ENCODE data around the gene PPP1R13L. TPM values are rescaled to one million over a fixed set of nuclear protein-coding genes. Genes with fewer than 3 reads are reported as not detected.

The PPP1R13L gene
- total and polyA plus RNA-seq, 11 donors, result 92.3 to 400 (median 139) TPM

GRCh38 chr19:45424191-45425058 is 19.6 kb upstream of the PPP1R13L start:
- ATAC-seq, result peak; percentile 40 to 66 (median 55)

DNA sequence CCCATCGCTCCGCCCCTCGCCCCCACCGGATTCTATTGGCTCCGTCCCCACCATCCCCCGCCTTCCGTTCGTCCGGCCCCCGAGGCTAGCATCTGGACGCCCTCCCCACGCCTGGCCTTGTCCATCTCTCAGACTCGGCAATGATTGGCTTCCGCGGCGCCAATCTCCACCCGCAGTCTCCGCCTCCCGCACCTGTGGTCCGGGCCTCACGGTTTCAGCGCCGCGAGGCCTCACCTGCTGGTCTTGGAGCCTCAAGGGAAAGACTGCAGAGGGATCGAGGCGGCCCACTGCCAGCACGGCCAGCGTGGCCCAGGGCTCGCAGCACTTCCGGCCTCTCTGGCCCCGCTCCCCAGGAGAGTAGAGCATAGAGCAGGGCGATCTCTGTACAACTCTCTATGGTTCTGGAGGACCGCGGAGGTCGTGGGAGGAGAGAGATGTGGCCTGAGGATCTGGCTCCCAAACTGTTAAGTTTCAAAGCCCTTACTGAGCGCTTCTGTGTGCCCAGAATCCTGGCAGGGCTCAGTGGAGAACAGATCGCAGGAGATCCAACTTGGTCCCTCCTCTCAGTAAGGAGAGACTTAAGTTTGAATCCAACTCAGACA is 18.8 kb upstream of the PPP1R13L start, which contains the start of gene ERCC1:
ERCC1 (minus strand) TSS at position 329 of the 602 bp plus-strand sequence. CDS start 543 bp downstream, outside the sequence.
- DNase-seq, result peak; percentile 94 to 97 (median 95)
- Histone ChIP-seq H3K4me3 (peak within 1 kb of the TSS; percentile 38 to 83 (median 70)), H3K4me1 (peaks cover 2 to 73% (median 32%) of the 10 kb centered on the region in 12 donors), H3K36me3 (peaks cover 0 to 29% (median 9%) of the 10 kb centered on the region in 9 donors), H3K27me3 (peaks cover 0 to 4% (median 0%) of the 10 kb centered on the region in 9 donors), H3K27ac (peak within 1 kb of the TSS; percentile 66 to 98 (median 92)), H3K9me3 (no peaks in the 10 kb centered on the region)
- TF ChIP-seq, protein P1, sequence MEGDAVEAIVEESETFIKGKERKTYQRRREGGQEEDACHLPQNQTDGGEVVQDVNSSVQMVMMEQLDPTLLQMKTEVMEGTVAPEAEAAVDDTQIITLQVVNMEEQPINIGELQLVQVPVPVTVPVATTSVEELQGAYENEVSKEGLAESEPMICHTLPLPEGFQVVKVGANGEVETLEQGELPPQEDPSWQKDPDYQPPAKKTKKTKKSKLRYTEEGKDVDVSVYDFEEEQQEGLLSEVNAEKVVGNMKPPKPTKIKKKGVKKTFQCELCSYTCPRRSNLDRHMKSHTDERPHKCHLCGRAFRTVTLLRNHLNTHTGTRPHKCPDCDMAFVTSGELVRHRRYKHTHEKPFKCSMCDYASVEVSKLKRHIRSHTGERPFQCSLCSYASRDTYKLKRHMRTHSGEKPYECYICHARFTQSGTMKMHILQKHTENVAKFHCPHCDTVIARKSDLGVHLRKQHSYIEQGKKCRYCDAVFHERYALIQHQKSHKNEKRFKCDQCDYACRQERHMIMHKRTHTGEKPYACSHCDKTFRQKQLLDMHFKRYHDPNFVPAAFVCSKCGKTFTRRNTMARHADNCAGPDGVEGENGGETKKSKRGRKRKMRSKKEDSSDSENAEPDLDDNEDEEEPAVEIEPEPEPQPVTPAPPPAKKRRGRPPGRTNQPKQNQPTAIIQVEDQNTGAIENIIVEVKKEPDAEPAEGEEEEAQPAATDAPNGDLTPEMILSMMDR (IDR thresholded peaks at IDR 0.05), result no peak
- TF ChIP-seq POLR2A (IDR thresholded peaks at IDR 0.05), result peak in 1 of 2 donors; percentile 29
- WGBS, 4 donors, result 0 to 1% (median 1%) methylated on average over 28 to 37 of the region's 37 CpGs
- ATAC-seq, result peak; percentile 76 to 89 (median 86)
- intact Hi-C loops (cut with DNase I), result loop anchor here in 4 of 10 donors (2.0 to 10.0 kb wide), 4 partner anchors 17 to 221 kb away; partner anchors contain the start of genes POLR1G (in 3 of the 4) and OPA3 (in 1 of the 4)

More at GRCh38 chr19:45424191-45425058, 19.6 kb upstream of the PPP1R13L start:
- Histone ChIP-seq H3K4me1 (peaks cover 2 to 73% (median 39%) of the 10 kb centered on the region in 12 donors), H3K27me3 (peaks cover 0 to 6% (median 0%) of the 10 kb centered on the region in 9 donors), H3K9me3 (no peaks in the 10 kb centered on the region), H3K36me3 (peaks cover 0 to 21% (median 9%) of the 10 kb centered on the region in 9 donors), H3K27ac (peak overlapping the region; percentile 66 to 98 (median 92)), H3K4me3 (peak overlapping the region; percentile 38 to 83 (median 70))
- peak; percentile 69 to 93 (median 73) for DNase-seq
- WGBS, 4 donors, result 10 to 18% (median 13%) methylated on average over 23 to 24 of the region's 24 CpGs
- TF ChIP-seq, protein P1 (IDR thresholded peaks at IDR 0.05), result no peak
- peak in 1 of 2 donors; percentile 9 for TF ChIP-seq POLR2A (IDR thresholded peaks at IDR 0.05)
- intact Hi-C loops (cut with DNase I), result loop anchor here in 3 of 10 donors (10.0 kb wide), 3 partner anchors 50 to 220 kb away; partner anchors contain the start of gene OPA3 (in 1 of the 3)

GRCh38 chr19:45423033-45423588 is 18.2 kb upstream of the PPP1R13L start:
- H3K4me1 ChIP-seq, result peaks cover 2 to 73% (median 29%) of the 10 kb centered on the region in 12 donors
- H3K4me3 ChIP-seq, result peak overlapping the region; percentile 38 to 83 (median 70)
- WGBS, 4 donors, result 13 to 16% (median 16%) methylated on average over 20 of the region's 20 CpGs
- H3K27ac ChIP-seq, result peak overlapping the region; percentile 66 to 98 (median 92)
- intact Hi-C loops (cut with DNase I), result loop anchor here in 4 of 10 donors (2.0 to 10.0 kb wide), 4 partner anchors 16 to 222 kb away; partner anchors contain the start of genes POLR1G (in 3 of the 4) and OPA3 (in 1 of the 4)
- no peaks in the 10 kb centered on the region for H3K9me3 ChIP-seq
- H3K36me3 ChIP-seq, result peaks cover 0 to 35% (median 13%) of the 10 kb centered on the region in 9 donors
- TF ChIP-seq POLR2A (IDR thresholded peaks at IDR 0.05), result no peak
- TF ChIP-seq, protein P1 (IDR thresholded peaks at IDR 0.05), result no peak
- H3K27me3 ChIP-seq, result no peaks in the 10 kb centered on the region
- ATAC-seq, result no peak
- no peak for DNase-seq

All from heart left ventricle (tissue), 16 donors.